ENCODE data around the gene C1QTNF5. TPM values are rescaled to one million over a fixed set of nuclear protein-coding genes. Genes with fewer than 3 reads are reported as not detected.

C1QTNF5 gene
- total RNA-seq, 1 donor from 2014 or later, result 4.0 TPM

DNA sequence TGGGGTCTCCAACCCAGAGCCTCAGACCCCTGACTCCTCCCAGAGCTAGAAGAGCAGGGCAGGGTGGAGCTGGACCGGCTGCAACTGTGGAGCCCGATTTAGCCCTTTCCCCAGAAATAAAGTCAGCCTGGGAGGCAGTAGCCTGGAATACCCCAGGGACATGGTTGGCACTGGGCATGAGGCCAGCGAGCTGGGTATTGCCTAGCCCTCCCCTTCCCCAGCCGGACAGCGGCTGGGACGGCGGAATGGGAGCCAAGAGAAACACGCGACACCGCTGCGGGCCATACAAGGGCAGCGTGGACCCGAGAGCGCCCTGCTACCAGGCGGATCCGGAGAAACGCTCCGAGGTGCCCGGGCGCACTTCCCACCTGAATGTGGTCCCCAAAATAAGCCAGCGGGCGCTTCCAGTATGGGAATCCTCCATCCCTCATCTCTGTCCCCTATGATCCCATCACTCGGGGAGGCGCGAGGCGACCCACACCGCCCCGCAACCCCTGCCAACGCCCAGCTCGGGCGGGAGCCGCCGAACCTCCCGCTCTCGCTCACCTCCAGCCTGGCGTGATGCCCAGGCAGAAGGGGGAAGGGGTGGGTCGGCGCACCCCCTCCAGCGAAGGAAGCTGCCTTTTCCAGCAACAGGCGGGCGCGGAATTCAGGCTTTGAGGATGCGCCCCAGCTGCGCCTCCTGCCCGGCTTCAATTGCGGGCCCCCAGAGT is 24.5 kb downstream of the C1QTNF5 start:
- H3K4me3 Mint-ChIP-seq, result peak overlapping the region; percentile 74
- H3K27ac Mint-ChIP-seq, result no peak overlapping the region
- peaks cover 13% of the 10 kb centered on the region for H3K4me1 Mint-ChIP-seq (ENCODE audit: unreplicated experiment)
- no peaks in the 10 kb centered on the region for H3K36me3 Mint-ChIP-seq
- H3K27me3 Mint-ChIP-seq, result peaks cover 44% of the 10 kb centered on the region
- TF ChIP-seq, protein P1, sequence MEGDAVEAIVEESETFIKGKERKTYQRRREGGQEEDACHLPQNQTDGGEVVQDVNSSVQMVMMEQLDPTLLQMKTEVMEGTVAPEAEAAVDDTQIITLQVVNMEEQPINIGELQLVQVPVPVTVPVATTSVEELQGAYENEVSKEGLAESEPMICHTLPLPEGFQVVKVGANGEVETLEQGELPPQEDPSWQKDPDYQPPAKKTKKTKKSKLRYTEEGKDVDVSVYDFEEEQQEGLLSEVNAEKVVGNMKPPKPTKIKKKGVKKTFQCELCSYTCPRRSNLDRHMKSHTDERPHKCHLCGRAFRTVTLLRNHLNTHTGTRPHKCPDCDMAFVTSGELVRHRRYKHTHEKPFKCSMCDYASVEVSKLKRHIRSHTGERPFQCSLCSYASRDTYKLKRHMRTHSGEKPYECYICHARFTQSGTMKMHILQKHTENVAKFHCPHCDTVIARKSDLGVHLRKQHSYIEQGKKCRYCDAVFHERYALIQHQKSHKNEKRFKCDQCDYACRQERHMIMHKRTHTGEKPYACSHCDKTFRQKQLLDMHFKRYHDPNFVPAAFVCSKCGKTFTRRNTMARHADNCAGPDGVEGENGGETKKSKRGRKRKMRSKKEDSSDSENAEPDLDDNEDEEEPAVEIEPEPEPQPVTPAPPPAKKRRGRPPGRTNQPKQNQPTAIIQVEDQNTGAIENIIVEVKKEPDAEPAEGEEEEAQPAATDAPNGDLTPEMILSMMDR (conservative IDR thresholded peaks at IDR 0.05), result no peak
- H3K9me3 Mint-ChIP-seq, result no peaks in the 10 kb centered on the region
- DNase-seq (ENCODE audit: extremely low spot score, unreplicated experiment), result peak; percentile 69

GRCh38 chr11:119315131-119316015 is 25.3 kb downstream of the C1QTNF5 start:
- Mint-ChIP-seq H3K27ac (no peak overlapping the region), H3K4me3 (peak overlapping the region; percentile 74), H3K36me3 (no peaks in the 10 kb centered on the region), H3K9me3 (no peaks in the 10 kb centered on the region), H3K27me3 (peaks cover 44% of the 10 kb centered on the region), H3K4me1 (ENCODE audit: unreplicated experiment) (peaks cover 13% of the 10 kb centered on the region)
- DNase-seq (ENCODE audit: extremely low spot score, unreplicated experiment), result no peak
- TF ChIP-seq, protein P1 (conservative IDR thresholded peaks at IDR 0.05), result peak; percentile 36

- Mint-ChIP-seq H3K4me1 (ENCODE audit: unreplicated experiment) (peaks cover 10% of the 10 kb centered on the region), H3K36me3 (no peaks in the 10 kb centered on the region), H3K27me3 (peaks cover 41% of the 10 kb centered on the region), H3K4me3 (no peak overlapping the region), H3K27ac (no peak overlapping the region), H3K9me3 (no peaks in the 10 kb centered on the region)
- TF ChIP-seq, protein P1 (conservative IDR thresholded peaks at IDR 0.05), result no peak
- no peak for DNase-seq (ENCODE audit: extremely low spot score, unreplicated experiment)
Observed at GRCh38 chr11:119314726-119315125, 26.0 kb downstream of the C1QTNF5 start.

- Mint-ChIP-seq H3K27me3 (peaks cover 17% of the 10 kb centered on the region), H3K9me3 (no peaks in the 10 kb centered on the region), H3K27ac (no peak overlapping the region), H3K4me3 (no peak overlapping the region), H3K36me3 (no peaks in the 10 kb centered on the region), H3K4me1 (ENCODE audit: unreplicated experiment) (peaks cover 3% of the 10 kb centered on the region)
- no peak for DNase-seq (ENCODE audit: extremely low spot score, unreplicated experiment)
- TF ChIP-seq, protein P1 (conservative IDR thresholded peaks at IDR 0.05), result no peak
Observed at GRCh38 chr11:119310682-119311052, 30.0 kb downstream of the C1QTNF5 start.

GRCh38 chr11:119309953-119310681 is 30.6 kb downstream of the C1QTNF5 start:
- Mint-ChIP-seq H3K4me3 (no peak overlapping the region), H3K36me3 (peaks cover 3% of the 10 kb centered on the region), H3K9me3 (no peaks in the 10 kb centered on the region), H3K27me3 (peaks cover 12% of the 10 kb centered on the region), H3K4me1 (ENCODE audit: unreplicated experiment) (peaks cover 3% of the 10 kb centered on the region), H3K27ac (no peak overlapping the region)
- TF ChIP-seq, protein P1 (conservative IDR thresholded peaks at IDR 0.05), result no peak
- DNase-seq (ENCODE audit: extremely low spot score, unreplicated experiment), result no peak

Measured in type B pancreatic cell (in vitro differentiated cells).